K562 (cell line): ENCODE data around the gene MAZ. TPM values are rescaled to one million over a fixed set of nuclear protein-coding genes. Genes with fewer than 3 reads are reported as not detected.

Experiments used
- CCNT2 ChIP-seq: IDR thresholded peaks from 2 replicates; pipeline ENCODE4 v1.6.1; 2011; ENCODE audit warnings: borderline replicate concordance, low read depth, mild to moderate bottlenecking, moderate library complexity, mixed read lengths, low read length; ENCODE audit not compliant: insufficient read length; ENCODE audit errors: extremely low read depth
- DMBX1 ChIP-seq: fragments of 250-450 bp; sonication (Bioruptor Pico); IDR thresholded peaks from 2 replicates; pipeline ENCODE4 v1.8.0; 2022; ENCODE audit warnings: inconsistent platforms, mild to moderate bottlenecking, moderate library complexity, borderline replicate concordance
- EWSR1 ChIP-seq: fragments of 450-650 bp; IDR thresholded peaks from 2 replicates; pipeline ENCODE4 v1.6.1; 2018; ENCODE audit warnings: borderline replicate concordance, mild to moderate bottlenecking, low read depth, moderate library complexity; ENCODE audit not compliant: partially characterized antibody
- HSF4 ChIP-seq: fragments of 250-450 bp; sonication (Bioruptor Pico); IDR thresholded peaks from 2 replicates; pipeline ENCODE4 v2.1.2; 2022; ENCODE audit warnings: mild to moderate bottlenecking, moderate library complexity, borderline replicate concordance
- MAX ChIP-seq: sonication (generic); formaldehyde crosslinking; IDR thresholded peaks from 2 replicates; pipeline ENCODE4 v1.9.0; 2022; ENCODE audit warnings: mild to moderate bottlenecking, missing genetic modification reagents
- MLLT1 ChIP-seq, 2 experiments: fragments of 450-650 bp; IDR thresholded peaks; 2 replicates each; pipeline ENCODE4 v1.6.1; 2016
- MNT ChIP-seq, 2 experiments: fragments of 450-650 bp; conservative IDR thresholded peaks; 2 replicates each; pipeline ENCODE4 v1.6.1; 2017; ENCODE audit warnings: mild to moderate bottlenecking in 2 of 2, moderate library complexity in 2 of 2
- MTA1 ChIP-seq: fragments of 450-650 bp; IDR thresholded peaks from 2 replicates; pipeline ENCODE4 v1.6.1; 2017; ENCODE audit warnings: borderline replicate concordance
- NFRKB ChIP-seq: fragments of 450-650 bp; IDR thresholded peaks from 2 replicates; pipeline ENCODE4 v1.6.1; 2016; ENCODE audit warnings: low read depth
- NR4A1 ChIP-seq, 2 experiments: fragments of 250-450 bp in 1 of 2; fragments of 450-650 bp in 1 of 2; sonication (Bioruptor Pico) in 1 of 2; IDR thresholded peaks; 2 replicates each; pipeline versions ENCODE4 v1.4.0 to v1.6.1; 2016 to 2020; ENCODE audit warnings: mild to moderate bottlenecking in 2 of 2, missing compliant biosample characterization in 1 of 2, missing genetic modification characterization in 1 of 2, moderate library complexity in 1 of 2
- POLR2AphosphoS2 ChIP-seq: IDR thresholded peaks from 2 replicates; pipeline ENCODE4 v1.6.1; 2012; ENCODE audit warnings: low read length, improper control_type of control experiment
- RBM17 ChIP-seq: fragments of 200-400 bp; formaldehyde crosslinking; IDR thresholded peaks from 2 replicates; pipeline ENCODE4 v1.6.1; 2017; ENCODE audit warnings: low read depth, mild to moderate bottlenecking, low read length, borderline replicate concordance
- RFX7 ChIP-seq: fragments of 250-450 bp; sonication (Bioruptor Pico); IDR thresholded peaks from 2 replicates; pipeline ENCODE4 v1.5.1; 2021; ENCODE audit warnings: mild to moderate bottlenecking
- SAFB2 ChIP-seq: fragments of 200-400 bp; formaldehyde crosslinking; IDR thresholded peaks from 2 replicates; pipeline ENCODE4 v1.6.1; 2018; ENCODE audit warnings: borderline replicate concordance, low read length, low read depth, moderate library complexity; ENCODE audit not compliant: severe bottlenecking
- SIN3A ChIP-seq, 2 experiments: fragments of 150-350 bp in 1 of 2; IDR thresholded peaks; 2 replicates each; pipeline ENCODE4 v1.6.1; 2011 to 2016; ENCODE audit warnings: borderline replicate concordance in 2 of 2, low read depth in 2 of 2, low read length in 2 of 2, mild to moderate bottlenecking in 2 of 2, moderate library complexity in 2 of 2; ENCODE audit not compliant: control insufficient read depth in 1 of 2
- SNRNP70 ChIP-seq: fragments of 200-400 bp; formaldehyde crosslinking; optimal IDR thresholded peaks from 2 replicates; pipeline ENCODE3; 2017; ENCODE audit warnings: low read depth, low read length
- SPI1 ChIP-seq: IDR thresholded peaks from 2 replicates; pipeline ENCODE4 v1.6.1; 2011; ENCODE audit warnings: low read depth, low read length, control low read depth, borderline replicate concordance
- TOE1 ChIP-seq, 2 experiments: fragments of 450-650 bp in 1 of 2; sonication (generic) in 1 of 2; formaldehyde crosslinking in 1 of 2; IDR thresholded peaks; 2 replicates each; pipeline versions ENCODE4 v1.7.1 to v1.8.0; 2016 to 2022; ENCODE audit warnings: borderline replicate concordance in 2 of 2, mild to moderate bottlenecking in 2 of 2, antibody characterized with exemption in 1 of 2, inconsistent platforms in 1 of 2, low read depth in 1 of 2, missing genetic modification reagents in 1 of 2, moderate library complexity in 1 of 2
- ZEB2 ChIP-seq: fragments of 450-650 bp; IDR thresholded peaks from 2 replicates; pipeline ENCODE4 v1.6.1; 2016
- ZFP1 ChIP-seq: fragments of 450-650 bp; formaldehyde crosslinking; IDR thresholded peaks from 2 replicates; pipeline ENCODE4 v1.4.0; 2020; ENCODE audit warnings: mild to moderate bottlenecking, mixed read lengths
- ZFP36 ChIP-seq: fragments of 150-350 bp; IDR thresholded peaks from 2 replicates; pipeline ENCODE4 v1.6.1; 2018; ENCODE audit warnings: low read length, low read depth; ENCODE audit not compliant: partially characterized antibody
- ZNF239 ChIP-seq: fragments of 250-450 bp; sonication (Bioruptor Pico); IDR thresholded peaks from 2 replicates; pipeline ENCODE4 v1.4.0; 2020; ENCODE audit warnings: mild to moderate bottlenecking
- ZNF384 ChIP-seq: IDR thresholded peaks from 2 replicates; pipeline ENCODE4 v1.6.1; 2012; ENCODE audit warnings: low read depth, low read length, improper control_type of control experiment
- polyA plus RNA-seq, 8 experiments: library from polyadenylated mRNA; depleted of rRNA in 4 of 8; stranded (reverse) in 5 of 8; unstranded in 3 of 8; fragments of >200 nt; fragmentation: Nextera tagmentation in 2 of 8; fragmentation: Illumina TruSeq in 1 of 8; extraction: Ambion mirVana in 2 of 8; extraction: Trizol in 1 of 8; gene quantifications; 2 replicates each; pipeline versions ENCODE4 v1.2.1 to v1.2.3, GENCODE V29; 2011 to 2014; ENCODE audit warnings: inconsistent platforms in 1 of 8, missing spikeins in 1 of 8
- total RNA-seq, 7 experiments: library from RNA; depleted of rRNA in 6 of 7; stranded (reverse); fragments of >200 nt in 6 of 7; fragmentation: Illumina TruSeq in 2 of 7; extraction: Trizol in 2 of 7; gene quantifications; 2 replicates each; pipeline versions ENCODE4 v1.2.1 to v1.2.3, GENCODE V29; 2011 to 2021; ENCODE audit warnings: low replicate concordance in 1 of 7

The MAZ gene
- total and polyA plus RNA-seq, 9 of the 15 experiments (the other 6 are each of a cell fraction or from before 2014, with no cell fraction given) = 45.4 to 532 (median 250) TPM

- TF ChIP-seq ZNF239 (CRISPR knock-in tag) (peak; percentile 37; the same call in 1 of the 2 replicates), POLR2AphosphoS2 (peak; percentile 71; the same call in 1 of the 2 replicates), ZNF384 (peak; percentile 77), SPI1 (peak; percentile 90), NFRKB (peak; percentile 94), SAFB2 (no peak), MAX (CRISPR knock-in tag) (peak; percentile 96), MNT (conservative IDR thresholded peaks at IDR 0.05) (peak; percentile 79 to 87), NR4A1 (CRISPR knock-in tag; IDR thresholded peaks at IDR 0.05) (peak; percentile 89; the same call in 1 of the 2 replicates), NR4A1 (tag; IDR thresholded peaks at IDR 0.05) (no peak; the same call in 1 of the 2 replicates), RFX7 (CRISPR knock-in tag) (no peak), SIN3A (IDR thresholded peaks at IDR 0.05; ENCODE audit: borderline replicate concordance in 2 of 2, control insufficient read depth in 1 of 2, low read depth in 2 of 2, low read length in 2 of 2) (peak; percentile 49 to 81; a peak in 2 of 4 replicates), ZFP1 (CRISPR knock-in tag) (no peak), EWSR1 (no peak), MLLT1 (IDR thresholded peaks at IDR 0.05) (peak in 1 of 2 experiments; percentile 91; a peak in 2 of 4 replicates), ZEB2 (peak; percentile 58; the same call in 1 of the 2 replicates), CCNT2 (no peak), SNRNP70 (no peak), TOE1 (IDR thresholded peaks at IDR 0.05; ENCODE audit: borderline replicate concordance) (peak; percentile 88; the same call in 1 of the 2 replicates), TOE1 (CRISPR knock-in tag; IDR thresholded peaks at IDR 0.05; ENCODE audit: borderline replicate concordance, low read depth) (no peak), ZFP36 (peak; percentile 22), HSF4 (no peak), DMBX1 (CRISPR knock-in tag) (peak; percentile 33; the same call in 1 of the 2 replicates), RBM17 (no peak), MTA1 (peak; percentile 95)
Measured at GRCh38 chr16:29815793-29816693, 9.7 kb downstream of the MAZ start, which contains the start of gene PAGR1 (continued).
